ENCODE data around the gene SH3RF1.
A peak's percentile ranks its signal among the peaks of the same experiment; 100 is the strongest.

The SH3RF1 gene

DNA sequence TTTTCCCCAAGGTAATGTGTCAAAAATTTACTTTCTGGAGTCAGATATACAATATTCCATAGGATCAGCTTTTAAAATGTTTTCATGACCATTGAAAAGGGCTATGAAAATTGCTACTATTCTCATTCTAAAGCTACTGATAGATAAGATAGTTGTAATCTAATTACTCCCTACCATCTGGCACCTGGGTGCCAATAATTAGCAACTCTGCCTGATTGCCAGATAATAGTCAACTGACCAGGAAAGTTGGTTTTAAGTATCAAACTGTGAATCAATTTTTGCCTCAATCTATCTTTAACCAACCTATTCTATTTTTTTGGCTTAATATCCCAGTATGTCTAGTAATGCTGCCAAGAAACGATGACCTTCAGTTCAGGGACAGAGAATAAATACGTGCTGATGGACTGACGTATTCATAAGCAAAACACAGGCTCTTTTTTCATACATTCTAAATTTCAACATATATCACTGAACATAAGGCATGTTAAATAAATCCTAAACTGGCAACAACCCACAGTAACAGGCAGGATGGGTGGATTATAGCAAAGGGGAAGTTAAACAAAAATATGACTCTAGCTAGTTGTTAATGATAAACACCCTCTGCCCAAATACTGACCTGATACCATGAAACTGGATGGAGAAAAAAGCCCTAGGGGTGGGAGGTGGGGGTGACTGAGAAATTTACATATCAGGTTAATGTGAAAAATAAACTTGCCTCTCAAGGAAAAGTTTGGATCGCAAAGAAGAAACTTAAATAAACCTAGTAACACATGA, 18.2 kb downstream of the SH3RF1 start:
- peaks cover 4 to 52% (median 39%) of the 10 kb centered on the region in 5 donors for H3K4me1 ChIP-seq (ENCODE audit: control insufficient read depth in 5 of 5, insufficient read depth in 5 of 5, low read length in 5 of 5)
- H3K27ac ChIP-seq (ENCODE audit: low read depth, low read length) = peak overlapping the region; percentile 6

DNA sequence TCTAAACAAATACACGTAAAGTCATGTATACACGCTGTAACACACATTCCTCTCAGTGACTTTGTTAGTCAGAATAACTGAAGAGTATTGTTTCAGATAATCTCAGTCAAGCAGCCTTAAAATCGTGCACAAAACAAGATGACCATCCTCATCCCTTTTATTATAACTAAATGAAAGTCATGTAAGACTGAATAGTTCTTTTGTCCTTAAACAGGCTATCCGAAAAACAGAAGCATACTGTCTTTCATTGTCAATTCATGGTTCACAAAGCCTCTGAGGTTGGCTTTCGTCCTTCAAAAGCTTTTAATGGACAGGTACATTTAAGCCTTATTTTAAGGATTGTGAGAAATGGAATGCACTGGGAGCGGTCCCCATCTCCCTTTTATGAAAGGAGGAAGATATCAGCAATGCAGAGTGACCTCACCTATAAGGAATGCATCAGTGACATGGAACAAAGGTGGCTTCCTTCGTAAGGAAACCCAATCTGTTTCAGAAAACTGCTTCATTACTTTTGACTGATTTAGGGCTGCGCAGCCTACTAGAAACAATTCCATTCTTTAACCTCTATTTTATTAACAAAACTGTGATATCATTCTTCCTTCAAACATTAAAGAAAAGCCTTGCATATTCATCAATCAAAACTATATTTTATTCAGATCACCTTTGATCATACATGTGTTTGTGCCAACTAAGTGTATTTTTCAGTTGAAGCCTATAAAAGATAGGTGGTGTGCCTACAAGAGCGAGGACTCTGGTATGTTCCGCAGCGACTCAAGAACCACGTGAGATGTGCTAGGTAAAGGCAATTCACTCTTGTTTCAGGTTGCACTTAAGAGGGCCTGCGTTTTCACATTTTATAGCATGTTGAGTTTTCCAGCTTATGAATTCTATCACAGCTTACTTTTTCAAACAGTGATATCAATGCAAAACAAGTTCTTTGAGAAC, 19.2 kb downstream of the SH3RF1 start:
- H3K27ac ChIP-seq (ENCODE audit: low read depth, low read length) = no peak overlapping the region
- no peaks in the 10 kb centered on the region for H3K9me3 ChIP-seq (ENCODE audit: control insufficient read depth in 5 of 5, low read length in 5 of 5)
- H3K27me3 ChIP-seq (ENCODE audit: control insufficient read depth in 5 of 5, insufficient read depth in 4 of 5, low read length in 5 of 5) = no peaks in the 10 kb centered on the region
- peaks cover 0 to 48% (median 34%) of the 10 kb centered on the region in 5 donors for H3K4me1 ChIP-seq (ENCODE audit: control insufficient read depth in 5 of 5, insufficient read depth in 5 of 5, low read length in 5 of 5)
- no peak overlapping the region for H3K4me3 ChIP-seq (ENCODE audit: low read depth in 1 of 5, low read length in 5 of 5)
- no peaks in the 10 kb centered on the region for H3K36me3 ChIP-seq (ENCODE audit: control insufficient read depth in 5 of 5, insufficient read depth in 5 of 5, low read length in 5 of 5)
- no peak overlapping the region for H3K9ac ChIP-seq (ENCODE audit: low read length in 5 of 5)

More for the DNA sequence above, 18.2 kb downstream of the SH3RF1 start:
- Histone ChIP-seq H3K27me3 (ENCODE audit: control insufficient read depth in 5 of 5, insufficient read depth in 4 of 5, low read length in 5 of 5) (no peaks in the 10 kb centered on the region), H3K9me3 (ENCODE audit: control insufficient read depth in 5 of 5, low read length in 5 of 5) (no peaks in the 10 kb centered on the region), H3K4me3 (ENCODE audit: low read depth in 1 of 5, low read length in 5 of 5) (no peak overlapping the region), H3K36me3 (ENCODE audit: control insufficient read depth in 5 of 5, insufficient read depth in 5 of 5, low read length in 5 of 5) (no peaks in the 10 kb centered on the region), H3K9ac (ENCODE audit: low read length in 5 of 5) (no peak overlapping the region)

DNA sequence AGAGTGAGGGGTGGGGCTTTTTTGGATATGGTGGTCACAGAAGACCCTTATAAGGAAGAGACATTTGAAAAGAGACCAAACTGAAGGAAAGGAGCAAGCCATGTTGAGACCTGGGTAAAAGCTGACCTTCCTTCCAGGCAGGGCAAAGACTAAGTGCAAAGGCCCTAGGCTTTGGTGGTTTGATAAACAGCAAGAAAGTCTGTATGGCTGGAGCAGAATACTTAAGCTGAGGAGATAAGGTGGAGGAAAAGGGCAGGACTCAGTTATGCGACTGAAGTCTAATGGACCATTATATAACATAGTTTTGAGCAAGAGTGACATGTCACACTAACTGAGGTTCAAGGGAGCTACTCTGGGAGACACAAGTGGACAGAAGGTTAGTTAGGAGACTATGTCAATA, 20.0 kb downstream of the SH3RF1 start:
- Histone ChIP-seq H3K27me3 (ENCODE audit: control insufficient read depth in 5 of 5, insufficient read depth in 4 of 5, low read length in 5 of 5) (no peaks in the 10 kb centered on the region), H3K9ac (ENCODE audit: low read length in 5 of 5) (no peak overlapping the region), H3K9me3 (ENCODE audit: control insufficient read depth in 5 of 5, low read length in 5 of 5) (no peaks in the 10 kb centered on the region), H3K36me3 (ENCODE audit: control insufficient read depth in 5 of 5, insufficient read depth in 5 of 5, low read length in 5 of 5) (no peaks in the 10 kb centered on the region), H3K27ac (ENCODE audit: low read depth, low read length) (no peak overlapping the region), H3K4me1 (ENCODE audit: control insufficient read depth in 5 of 5, insufficient read depth in 5 of 5, low read length in 5 of 5) (peaks cover 0 to 43% (median 31%) of the 10 kb centered on the region in 5 donors), H3K4me3 (ENCODE audit: low read depth in 1 of 5, low read length in 5 of 5) (no peak overlapping the region)

DNA sequence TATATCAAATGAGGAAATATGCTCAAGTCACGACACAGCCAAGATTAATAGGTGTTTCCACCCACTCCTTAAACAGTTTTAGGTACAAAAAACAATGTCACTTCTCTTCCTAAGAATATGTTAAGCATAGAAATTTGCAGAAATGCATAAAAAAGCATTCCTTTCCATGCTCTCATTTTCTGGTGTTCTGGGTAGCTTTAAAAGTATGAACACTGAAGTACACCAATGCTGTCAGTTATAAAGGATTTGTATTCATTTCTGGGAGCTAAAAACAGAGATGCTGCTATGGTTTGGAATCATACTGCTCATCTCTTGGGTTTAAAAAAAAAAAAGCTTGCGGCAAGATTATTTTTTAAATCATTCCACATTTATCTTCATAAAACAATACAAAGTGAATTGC, 20.8 kb downstream of the SH3RF1 start:
- no peak overlapping the region for H3K27ac ChIP-seq (ENCODE audit: low read depth, low read length)
- H3K4me1 ChIP-seq (ENCODE audit: control insufficient read depth in 5 of 5, insufficient read depth in 5 of 5, low read length in 5 of 5) = peaks cover 0 to 35% (median 29%) of the 10 kb centered on the region in 5 donors
- H3K36me3 ChIP-seq (ENCODE audit: control insufficient read depth in 5 of 5, insufficient read depth in 5 of 5, low read length in 5 of 5) = no peaks in the 10 kb centered on the region
- no peak overlapping the region for H3K9ac ChIP-seq (ENCODE audit: low read length in 5 of 5)
- H3K9me3 ChIP-seq (ENCODE audit: control insufficient read depth in 5 of 5, low read length in 5 of 5) = no peaks in the 10 kb centered on the region
- no peak overlapping the region for H3K4me3 ChIP-seq (ENCODE audit: low read depth in 1 of 5, low read length in 5 of 5)
- H3K27me3 ChIP-seq (ENCODE audit: control insufficient read depth in 5 of 5, insufficient read depth in 4 of 5, low read length in 5 of 5) = no peaks in the 10 kb centered on the region

DNA sequence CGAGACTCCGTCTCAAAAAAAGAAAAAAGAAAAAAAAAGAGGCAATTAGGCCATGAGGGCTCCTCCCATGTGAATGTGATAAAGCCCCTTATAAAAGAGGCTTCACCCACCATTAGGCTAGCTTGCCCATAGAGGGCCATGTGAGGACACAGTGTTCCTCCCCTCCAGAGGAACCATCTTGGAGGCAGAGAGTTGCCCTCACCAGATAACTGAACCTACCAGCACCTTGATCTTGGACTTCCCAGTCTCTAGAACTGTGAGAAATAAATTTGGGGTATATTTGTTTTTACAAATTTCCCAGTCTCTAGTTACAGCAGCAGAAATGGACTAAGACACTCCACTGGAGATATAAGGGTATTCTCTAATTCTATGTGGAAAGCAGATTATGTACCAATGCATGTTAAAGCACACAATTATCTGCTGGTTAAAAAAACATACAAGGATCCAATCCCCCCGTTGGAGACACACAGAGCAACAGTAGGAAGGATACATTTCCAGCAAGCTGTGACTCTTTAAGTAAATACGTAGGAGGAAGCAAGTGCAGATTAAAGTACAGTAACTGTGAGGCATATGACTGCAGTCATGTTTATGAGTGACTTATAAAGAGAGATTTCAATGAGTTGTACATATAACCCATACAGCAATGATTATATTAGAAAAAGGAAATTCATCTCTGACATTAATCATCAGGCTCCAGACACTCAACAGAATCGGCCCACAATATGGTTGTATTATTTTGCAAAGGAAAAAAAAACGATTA, 21.4 kb downstream of the SH3RF1 start:
- Histone ChIP-seq H3K27me3 (ENCODE audit: control insufficient read depth in 5 of 5, insufficient read depth in 4 of 5, low read length in 5 of 5) (no peaks in the 10 kb centered on the region), H3K4me3 (ENCODE audit: low read depth in 1 of 5, low read length in 5 of 5) (no peak overlapping the region), H3K27ac (ENCODE audit: low read depth, low read length) (no peak overlapping the region), H3K4me1 (ENCODE audit: control insufficient read depth in 5 of 5, insufficient read depth in 5 of 5, low read length in 5 of 5) (peaks cover 0 to 31% (median 23%) of the 10 kb centered on the region in 5 donors), H3K9me3 (ENCODE audit: control insufficient read depth in 5 of 5, low read length in 5 of 5) (no peaks in the 10 kb centered on the region), H3K36me3 (ENCODE audit: control insufficient read depth in 5 of 5, insufficient read depth in 5 of 5, low read length in 5 of 5) (no peaks in the 10 kb centered on the region), H3K9ac (ENCODE audit: low read length in 5 of 5) (no peak overlapping the region)

DNA sequence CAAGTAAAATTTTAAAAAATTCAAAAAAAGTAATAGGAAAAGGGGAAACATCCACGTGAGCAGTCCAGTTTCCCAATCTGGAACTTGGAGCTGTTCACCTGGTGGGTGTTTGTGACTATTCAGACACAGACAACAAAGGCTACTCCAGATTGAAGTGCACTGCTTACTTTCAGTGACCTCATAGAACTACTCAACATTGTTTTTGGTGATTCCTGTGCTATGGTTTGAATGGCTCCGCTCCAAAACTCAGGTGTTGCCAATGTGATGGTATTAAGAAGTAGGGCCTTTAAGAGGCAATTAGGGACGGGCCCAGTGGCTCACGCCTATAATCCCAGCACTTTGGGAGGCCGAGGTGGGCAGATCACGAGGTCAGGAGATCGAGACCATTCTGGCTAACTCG, 22.1 kb downstream of the SH3RF1 start:
- H3K36me3 ChIP-seq (ENCODE audit: control insufficient read depth in 5 of 5, insufficient read depth in 5 of 5, low read length in 5 of 5) = no peaks in the 10 kb centered on the region
- no peaks in the 10 kb centered on the region for H3K27me3 ChIP-seq (ENCODE audit: control insufficient read depth in 5 of 5, insufficient read depth in 4 of 5, low read length in 5 of 5)
- H3K4me1 ChIP-seq (ENCODE audit: control insufficient read depth in 5 of 5, insufficient read depth in 5 of 5, low read length in 5 of 5) = peaks cover 0 to 36% (median 25%) of the 10 kb centered on the region in 5 donors
- H3K27ac ChIP-seq (ENCODE audit: low read depth, low read length) = no peak overlapping the region
- no peak overlapping the region for H3K4me3 ChIP-seq (ENCODE audit: low read depth in 1 of 5, low read length in 5 of 5)
- H3K9me3 ChIP-seq (ENCODE audit: control insufficient read depth in 5 of 5, low read length in 5 of 5) = no peaks in the 10 kb centered on the region
- no peak overlapping the region for H3K9ac ChIP-seq (ENCODE audit: low read length in 5 of 5)

DNA sequence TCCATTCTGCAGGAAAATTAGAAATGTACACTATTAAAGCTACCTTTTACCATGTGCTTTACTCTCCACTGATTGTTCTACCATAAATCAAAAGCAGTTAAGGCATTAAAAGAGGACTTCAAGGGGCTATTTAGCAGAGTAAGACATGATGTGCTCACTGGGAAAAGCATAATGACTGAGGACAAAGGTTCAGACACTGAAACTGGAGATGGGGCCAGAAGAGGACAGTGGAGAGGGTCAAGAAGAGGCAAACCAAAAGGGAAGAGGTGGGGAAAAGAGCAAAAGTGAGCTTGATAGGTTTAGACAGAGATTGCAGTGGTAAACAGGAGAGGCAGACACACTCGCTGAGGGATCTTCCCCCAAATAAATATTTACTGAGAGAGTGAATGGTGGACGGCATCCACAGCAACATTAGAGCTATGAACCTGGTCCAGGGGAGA, 23.8 kb downstream of the SH3RF1 start:
- Histone ChIP-seq H3K4me1 (ENCODE audit: control insufficient read depth in 5 of 5, insufficient read depth in 5 of 5, low read length in 5 of 5) (peaks cover 0 to 20% (median 14%) of the 10 kb centered on the region in 5 donors), H3K27ac (ENCODE audit: low read depth, low read length) (no peak overlapping the region)

DNA sequence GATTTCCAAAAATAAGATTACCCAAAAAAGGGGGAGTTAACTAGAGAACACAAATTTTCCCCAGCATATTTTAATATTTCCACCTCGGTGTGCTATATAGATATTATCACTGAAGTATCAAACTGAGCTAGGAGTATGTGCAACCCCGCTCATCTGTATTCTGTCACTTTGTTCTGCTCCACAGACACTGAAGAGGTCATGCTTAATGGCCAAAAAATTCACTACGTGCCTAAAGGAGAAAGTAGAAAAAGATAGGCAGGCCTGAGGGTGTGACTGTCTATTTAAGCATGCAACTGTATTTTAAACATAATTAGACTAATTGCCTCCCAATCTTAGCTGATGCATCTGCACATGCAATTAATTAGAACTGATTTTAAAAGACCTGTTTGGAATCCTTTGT, 24.5 kb downstream of the SH3RF1 start:
- H3K4me1 ChIP-seq (ENCODE audit: control insufficient read depth in 5 of 5, insufficient read depth in 5 of 5, low read length in 5 of 5) = peaks cover 0 to 18% (median 16%) of the 10 kb centered on the region in 5 donors

More for the DNA sequence above, 23.8 kb downstream of the SH3RF1 start:
- Histone ChIP-seq H3K27me3 (ENCODE audit: control insufficient read depth in 5 of 5, insufficient read depth in 4 of 5, low read length in 5 of 5) (no peaks in the 10 kb centered on the region), H3K9me3 (ENCODE audit: control insufficient read depth in 5 of 5, low read length in 5 of 5) (no peaks in the 10 kb centered on the region), H3K36me3 (ENCODE audit: control insufficient read depth in 5 of 5, insufficient read depth in 5 of 5, low read length in 5 of 5) (no peaks in the 10 kb centered on the region), H3K9ac (ENCODE audit: low read length in 5 of 5) (no peak overlapping the region), H3K4me3 (ENCODE audit: low read depth in 1 of 5, low read length in 5 of 5) (no peak overlapping the region)

DNA sequence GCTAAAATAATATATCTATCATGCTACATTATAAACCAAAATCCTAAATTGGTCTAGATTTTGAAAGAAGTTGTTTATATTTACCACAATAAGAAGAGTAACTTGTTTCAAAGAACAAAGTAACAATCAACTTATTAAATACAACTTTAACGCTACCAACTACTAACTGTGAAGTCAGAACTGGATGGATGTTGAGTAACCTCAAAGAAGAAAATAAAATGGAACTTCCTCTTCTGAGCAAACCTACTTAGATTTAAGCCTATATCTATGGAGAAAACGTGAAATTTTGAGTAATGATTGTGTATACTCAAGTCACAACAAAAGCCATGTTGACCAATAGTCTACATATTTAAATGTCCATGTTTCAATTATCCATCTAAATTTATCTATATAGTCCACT, 25.7 kb downstream of the SH3RF1 start:
- H3K4me3 ChIP-seq (ENCODE audit: low read depth in 1 of 5, low read length in 5 of 5) = no peak overlapping the region
- no peak overlapping the region for H3K27ac ChIP-seq (ENCODE audit: low read depth, low read length)

More for the DNA sequence above, 24.5 kb downstream of the SH3RF1 start:
- no peak overlapping the region for H3K27ac ChIP-seq (ENCODE audit: low read depth, low read length)
- H3K4me3 ChIP-seq (ENCODE audit: low read depth in 1 of 5, low read length in 5 of 5) = no peak overlapping the region
- no peak overlapping the region for H3K9ac ChIP-seq (ENCODE audit: low read length in 5 of 5)
- H3K36me3 ChIP-seq (ENCODE audit: control insufficient read depth in 5 of 5, insufficient read depth in 5 of 5, low read length in 5 of 5) = no peaks in the 10 kb centered on the region
- no peaks in the 10 kb centered on the region for H3K9me3 ChIP-seq (ENCODE audit: control insufficient read depth in 5 of 5, low read length in 5 of 5)
- H3K27me3 ChIP-seq (ENCODE audit: control insufficient read depth in 5 of 5, insufficient read depth in 4 of 5, low read length in 5 of 5) = no peaks in the 10 kb centered on the region

More for the DNA sequence above, 25.7 kb downstream of the SH3RF1 start:
- Histone ChIP-seq H3K9ac (ENCODE audit: low read length in 5 of 5) (no peak overlapping the region), H3K9me3 (ENCODE audit: control insufficient read depth in 5 of 5, low read length in 5 of 5) (no peaks in the 10 kb centered on the region), H3K4me1 (ENCODE audit: control insufficient read depth in 5 of 5, insufficient read depth in 5 of 5, low read length in 5 of 5) (peaks cover 0 to 18% (median 16%) of the 10 kb centered on the region in 5 donors), H3K27me3 (ENCODE audit: control insufficient read depth in 5 of 5, insufficient read depth in 4 of 5, low read length in 5 of 5) (no peaks in the 10 kb centered on the region), H3K36me3 (ENCODE audit: control insufficient read depth in 5 of 5, insufficient read depth in 5 of 5, low read length in 5 of 5) (no peaks in the 10 kb centered on the region)
